Body of pancreas (tissue), 4 donors: Measurements from ENCODE around the gene C12orf60.

Source experiments
- CTCF ChIP-seq, 7 experiments: fragments of 450-650 bp in 4 of 7; fragments of 200-600 bp in 3 of 7; sonication (generic) in 3 of 7; IDR thresholded peaks; one replicate each; pipeline ENCODE4 v1.5.1; 2016 to 2019; ENCODE audit warnings: antibody characterized with exemption in 7 of 7
- POLR2A ChIP-seq, 3 donors: fragments of 450-650 bp; IDR thresholded peaks; one replicate each; pipeline ENCODE4 v1.6.1; 2016; ENCODE audit warnings: antibody characterized with exemption in 3 of 3, mild to moderate bottlenecking in 2 of 3

- TF ChIP-seq CTCF (IDR thresholded peaks at IDR 0.05) = no peak
- no peak for TF ChIP-seq POLR2A (IDR thresholded peaks at IDR 0.05)
Observed at GRCh38 chr12:14833336-14833735, 29.9 kb downstream of the C12orf60 start.
